Measurements from ENCODE around the gene DENND1A.
"Not testable (repeated sequence)": the region's sequence is repeated elsewhere in the genome, so short reads cannot be mapped to it uniquely, and the experiment has no call there.

The DENND1A gene

GRCh38 chr9:123946101-123946821 is 16.3 kb upstream of the DENND1A start:
- DNase-seq (ENCODE audit: low spot score), result no peak

GRCh38 chr9:123945532-123945931 is 15.6 kb upstream of the DENND1A start:
- DNase-seq (ENCODE audit: low spot score), result no peak

- not testable (repeated sequence) for DNase-seq (ENCODE audit: low spot score)
Observed at GRCh38 chr9:123944464-123944863, 14.5 kb upstream of the DENND1A start.

GRCh38 chr9:123943671-123944070 is 13.7 kb upstream of the DENND1A start:
- DNase-seq (ENCODE audit: low spot score), result no peak

- DNase-seq (ENCODE audit: low spot score), result no peak
Observed at GRCh38 chr9:123942542-123942941, 12.6 kb upstream of the DENND1A start.

GRCh38 chr9:123941524-123942070 is 11.7 kb upstream of the DENND1A start:
- no peak for DNase-seq (ENCODE audit: low spot score)

- no peak for DNase-seq (ENCODE audit: low spot score)
Observed at GRCh38 chr9:123940721-123941523, 11.0 kb upstream of the DENND1A start.

GRCh38 chr9:123938401-123938800 is 8.5 kb upstream of the DENND1A start:
- no peak for DNase-seq (ENCODE audit: low spot score)

- DNase-seq (ENCODE audit: low spot score), result not testable (repeated sequence)
Observed at GRCh38 chr9:123936575-123936974, 6.6 kb upstream of the DENND1A start.

- DNase-seq (ENCODE audit: low spot score), result no peak
Observed at GRCh38 chr9:123933440-123934212, 3.7 kb upstream of the DENND1A start.

- DNase-seq (ENCODE audit: low spot score), result peak; percentile 11
Observed at GRCh38 chr9:123929177-123929869, 603 bp downstream of the DENND1A start.

- no peak for DNase-seq (ENCODE audit: low spot score)
Observed at GRCh38 chr9:123928533-123929176, 1.3 kb downstream of the DENND1A start.

GRCh38 chr9:123927625-123928532 is 2.0 kb downstream of the DENND1A start:
- DNase-seq (ENCODE audit: low spot score), result no peak

- no peak for DNase-seq (ENCODE audit: low spot score)
Observed at GRCh38 chr9:123926941-123927340, 3.0 kb downstream of the DENND1A start.

GRCh38 chr9:123925819-123926218 is 4.1 kb downstream of the DENND1A start:
- DNase-seq (ENCODE audit: low spot score), result no peak

GRCh38 chr9:123925161-123925560 is 4.8 kb downstream of the DENND1A start:
- DNase-seq (ENCODE audit: low spot score), result no peak

- DNase-seq (ENCODE audit: low spot score), result no peak
Observed at GRCh38 chr9:123924727-123925126, 5.2 kb downstream of the DENND1A start.

- DNase-seq (ENCODE audit: low spot score), result no peak
Observed at GRCh38 chr9:123923884-123924283, 6.0 kb downstream of the DENND1A start.

GRCh38 chr9:123923377-123923776 is 6.5 kb downstream of the DENND1A start:
- no peak for DNase-seq (ENCODE audit: low spot score)

- no peak for DNase-seq (ENCODE audit: low spot score)
Observed at GRCh38 chr9:123922911-123923310, 7.0 kb downstream of the DENND1A start.

All from CD4-positive, alpha-beta T cell treated with Interleukin-6 at 100 ng/mL for 8 hours (primary cell).